Neural cell (in vitro differentiated cells): ENCODE data around the gene WDR73. TPM values are rescaled to one million over a fixed set of nuclear protein-coding genes. Genes with fewer than 3 reads are reported as not detected.

Source experiments
- H2AFZ ChIP-seq: fragments of 200-600, 300-800 bp; sonication (generic), shearing (Covaris generic); 2 replicates; pipeline ENCODE4 v1.6.0; 2014; ENCODE audit warnings: low read depth, mild to moderate bottlenecking, antibody characterized with exemption, low read length, moderate library complexity
- H3F3A ChIP-seq: fragments of 200-600 bp; shearing (Covaris generic); 2 replicates; pipeline ENCODE4 v1.6.1; 2016; ENCODE audit warnings: mild to moderate bottlenecking, moderate library complexity, mixed read lengths, antibody characterized with exemption, low read length; ENCODE audit not compliant: insufficient read depth, poor library complexity, severe bottlenecking
- H3K27ac ChIP-seq: fragments of 200-600, 300-800 bp; sonication (generic), shearing (Covaris generic); 2 replicates; pipeline ENCODE4 v1.5.1; 2014; ENCODE audit warnings: mild to moderate bottlenecking, low read length, moderate library complexity
- H3K27me3 ChIP-seq: fragments of 300-800, 200-600 bp; sonication (generic), shearing (Covaris generic); 2 replicates; pipeline ENCODE4 v1.6.0; 2014; ENCODE audit warnings: mild to moderate bottlenecking, low read depth, low read length, moderate library complexity; ENCODE audit not compliant: insufficient read depth
- H3K36me3 ChIP-seq: fragments of 300-800, 200-600 bp; sonication (generic), shearing (Covaris generic); 2 replicates; pipeline ENCODE4 v1.5.1; 2014; ENCODE audit warnings: mild to moderate bottlenecking, antibody characterized with exemption, low read length, moderate library complexity; ENCODE audit not compliant: insufficient read depth
- H3K4me2 ChIP-seq: fragments of 300-800, 200-600 bp; sonication (generic), shearing (Covaris generic); 2 replicates; pipeline ENCODE4 v1.6.0; 2014; ENCODE audit warnings: mild to moderate bottlenecking, low read length
- H3K4me3 ChIP-seq: fragments of 300-800, 200-600 bp; sonication (generic), shearing (Covaris generic); 2 replicates; pipeline ENCODE4 v1.5.1; 2014; ENCODE audit warnings: mild to moderate bottlenecking, low read length, moderate library complexity
- H3K79me2 ChIP-seq: fragments of 200-600 bp; shearing (Covaris generic); replicated peaks from 2 replicates; pipeline ENCODE4 v1.6.0; 2014; ENCODE audit warnings: mild to moderate bottlenecking, low read length, moderate library complexity; ENCODE audit not compliant: insufficient read depth
- H3K9ac ChIP-seq: fragments of 300-800, 200-600 bp; sonication (generic), shearing (Covaris generic); 2 replicates; pipeline ENCODE4 v1.6.1; 2016; ENCODE audit warnings: mild to moderate bottlenecking, low read length, mixed read lengths
- H3K9me2 ChIP-seq: fragments of 200-600 bp; shearing (Covaris generic); 2 replicates; pipeline ENCODE4 v1.6.1; 2016; ENCODE audit warnings: mild to moderate bottlenecking, low read length, mixed read lengths; ENCODE audit not compliant: insufficient read depth
- H3K9me3 ChIP-seq: fragments of 200-600, 300-800 bp; sonication (generic), shearing (Covaris generic); 2 replicates; pipeline ENCODE4 v1.6.1; 2016; ENCODE audit warnings: mild to moderate bottlenecking, mixed run types, low read length, moderate library complexity, mixed read lengths
- H4K20me1 ChIP-seq: fragments of 200-600 bp; shearing (Covaris generic); 2 replicates; pipeline ENCODE4 v1.6.1; 2016; ENCODE audit warnings: mild to moderate bottlenecking, mixed run types; ENCODE audit not compliant: insufficient read depth
- EP300 ChIP-seq: fragments of 450-650 bp; conservative IDR thresholded peaks from 2 replicates; pipeline ENCODE4 v1.6.1; 2014; ENCODE audit warnings: antibody characterized with exemption, mild to moderate bottlenecking, moderate library complexity; ENCODE audit not compliant: poor library complexity, severe bottlenecking
- EZH2 ChIP-seq: fragments of 200-600, 300-800 bp; shearing (Covaris generic), sonication (generic); IDR thresholded peaks from 2 replicates; pipeline ENCODE4 v1.6.1; 2014; ENCODE audit warnings: antibody characterized with exemption, low read length, borderline replicate concordance, mild to moderate bottlenecking; ENCODE audit not compliant: insufficient read depth, poor library complexity, severe bottlenecking
- MXI1 ChIP-seq: fragments of 450-650 bp; conservative IDR thresholded peaks from 2 replicates; pipeline ENCODE4 v1.6.1; 2014; ENCODE audit warnings: antibody characterized with exemption, mild to moderate bottlenecking; ENCODE audit not compliant: poor library complexity, severe bottlenecking
- POLR2AphosphoS5 ChIP-seq: IDR thresholded peaks from 2 replicates; pipeline ENCODE4 v1.6.1; 2012
- RAD21 ChIP-seq: fragments of 450-650 bp; conservative IDR thresholded peaks from 2 replicates; pipeline ENCODE4 v1.6.1; 2014; ENCODE audit warnings: antibody characterized with exemption, mild to moderate bottlenecking, moderate library complexity
- REST ChIP-seq: IDR thresholded peaks from 2 replicates; pipeline ENCODE4 v1.6.1; 2012; ENCODE audit warnings: borderline replicate concordance
- SMC3 ChIP-seq: fragments of 450-650 bp; conservative IDR thresholded peaks from 2 replicates; pipeline ENCODE4 v1.6.1; 2014; ENCODE audit warnings: antibody characterized with exemption, mild to moderate bottlenecking, moderate library complexity; ENCODE audit not compliant: poor library complexity
- TAF1 ChIP-seq: IDR thresholded peaks from 2 replicates; pipeline ENCODE4 v1.6.1; 2012; ENCODE audit warnings: low read depth
- polyA plus RNA-seq: library from polyadenylated mRNA; depleted of rRNA; stranded (reverse); fragments of >200 nt; gene quantifications from 2 replicates; pipeline ENCODE4 v1.2.3, GENCODE V29; 2014
- TF ChIP-seq, protein P1 (sequence below): fragments of 450-650 bp; IDR thresholded peaks from 2 replicates; pipeline ENCODE4 v1.5.1; 2014; ENCODE audit warnings: antibody characterized with exemption, mild to moderate bottlenecking, moderate library complexity; ENCODE audit not compliant: poor library complexity, severe bottlenecking

Gene WDR73
- polyA plus RNA-seq, 1 donor from 2014 or later: 75.4 TPM

- Histone ChIP-seq H3K79me2 (no peaks in the 10 kb centered on the region), H3K4me3 (no peak overlapping the region), H4K20me1 (no peaks in the 10 kb centered on the region), H3F3A (no peaks in the 10 kb centered on the region), H3K27me3 (no peaks in the 10 kb centered on the region), H2AFZ (no peak overlapping the region), H3K27ac (no peak overlapping the region), H3K36me3 (peaks cover 13% of the 10 kb centered on the region), H3K9me2 (no peaks in the 10 kb centered on the region), H3K9ac (no peak overlapping the region), H3K4me2 (no peak overlapping the region), H3K9me3 (no peaks in the 10 kb centered on the region)
- TF ChIP-seq, protein P1, sequence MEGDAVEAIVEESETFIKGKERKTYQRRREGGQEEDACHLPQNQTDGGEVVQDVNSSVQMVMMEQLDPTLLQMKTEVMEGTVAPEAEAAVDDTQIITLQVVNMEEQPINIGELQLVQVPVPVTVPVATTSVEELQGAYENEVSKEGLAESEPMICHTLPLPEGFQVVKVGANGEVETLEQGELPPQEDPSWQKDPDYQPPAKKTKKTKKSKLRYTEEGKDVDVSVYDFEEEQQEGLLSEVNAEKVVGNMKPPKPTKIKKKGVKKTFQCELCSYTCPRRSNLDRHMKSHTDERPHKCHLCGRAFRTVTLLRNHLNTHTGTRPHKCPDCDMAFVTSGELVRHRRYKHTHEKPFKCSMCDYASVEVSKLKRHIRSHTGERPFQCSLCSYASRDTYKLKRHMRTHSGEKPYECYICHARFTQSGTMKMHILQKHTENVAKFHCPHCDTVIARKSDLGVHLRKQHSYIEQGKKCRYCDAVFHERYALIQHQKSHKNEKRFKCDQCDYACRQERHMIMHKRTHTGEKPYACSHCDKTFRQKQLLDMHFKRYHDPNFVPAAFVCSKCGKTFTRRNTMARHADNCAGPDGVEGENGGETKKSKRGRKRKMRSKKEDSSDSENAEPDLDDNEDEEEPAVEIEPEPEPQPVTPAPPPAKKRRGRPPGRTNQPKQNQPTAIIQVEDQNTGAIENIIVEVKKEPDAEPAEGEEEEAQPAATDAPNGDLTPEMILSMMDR: no peak
- TF ChIP-seq MXI1 (no peak), EZH2 (no peak), TAF1 (no peak), SMC3 (no peak), RAD21 (no peak), POLR2AphosphoS5 (no peak), REST (no peak), EP300 (no peak)
Observed at GRCh38 chr15:84671211-84671610, 17.1 kb upstream of the WDR73 start.

DNA sequence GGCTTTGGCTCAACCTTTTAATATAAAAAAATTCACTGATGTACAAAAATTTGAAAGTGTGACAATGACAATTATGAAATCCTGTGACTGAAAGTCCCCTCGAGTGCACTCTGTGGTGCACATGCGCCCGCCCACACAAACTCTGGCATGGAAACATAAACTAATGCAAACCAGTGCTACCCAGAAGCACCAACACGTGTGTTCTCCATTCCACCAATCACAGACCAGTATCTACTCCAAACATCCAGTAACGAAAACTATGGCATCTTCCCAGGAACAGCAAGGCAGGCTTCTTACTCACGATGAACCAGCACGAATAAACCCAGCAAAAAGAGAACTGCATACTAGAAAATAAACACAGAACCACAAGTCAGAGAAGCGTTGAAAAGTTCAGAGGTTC, 15.6 kb upstream of the WDR73 start:
- Histone ChIP-seq H3K27ac (no peak overlapping the region), H3K4me3 (no peak overlapping the region), H3F3A (no peaks in the 10 kb centered on the region), H3K9me2 (no peaks in the 10 kb centered on the region), H2AFZ (no peak overlapping the region), H3K9ac (no peak overlapping the region), H3K9me3 (no peaks in the 10 kb centered on the region), H3K4me2 (no peak overlapping the region), H3K79me2 (no peaks in the 10 kb centered on the region), H4K20me1 (no peaks in the 10 kb centered on the region), H3K36me3 (peaks cover 13% of the 10 kb centered on the region), H3K27me3 (no peaks in the 10 kb centered on the region)
- TF ChIP-seq POLR2AphosphoS5: no peak
- no peak for TF ChIP-seq EP300
- TF ChIP-seq RAD21: no peak
- TF ChIP-seq, protein P1: no peak
- no peak for TF ChIP-seq SMC3
- TF ChIP-seq EZH2: no peak
- no peak for TF ChIP-seq MXI1
- no peak for TF ChIP-seq REST
- no peak for TF ChIP-seq TAF1
